ENCODE measurements around the gene ULK3. TPM values are rescaled to one million over a fixed set of nuclear protein-coding genes. Genes with fewer than 3 reads are reported as not detected.

The ULK3 gene
- total RNA-seq, 1 donor from 2014 or later: 37.3 TPM

DNA sequence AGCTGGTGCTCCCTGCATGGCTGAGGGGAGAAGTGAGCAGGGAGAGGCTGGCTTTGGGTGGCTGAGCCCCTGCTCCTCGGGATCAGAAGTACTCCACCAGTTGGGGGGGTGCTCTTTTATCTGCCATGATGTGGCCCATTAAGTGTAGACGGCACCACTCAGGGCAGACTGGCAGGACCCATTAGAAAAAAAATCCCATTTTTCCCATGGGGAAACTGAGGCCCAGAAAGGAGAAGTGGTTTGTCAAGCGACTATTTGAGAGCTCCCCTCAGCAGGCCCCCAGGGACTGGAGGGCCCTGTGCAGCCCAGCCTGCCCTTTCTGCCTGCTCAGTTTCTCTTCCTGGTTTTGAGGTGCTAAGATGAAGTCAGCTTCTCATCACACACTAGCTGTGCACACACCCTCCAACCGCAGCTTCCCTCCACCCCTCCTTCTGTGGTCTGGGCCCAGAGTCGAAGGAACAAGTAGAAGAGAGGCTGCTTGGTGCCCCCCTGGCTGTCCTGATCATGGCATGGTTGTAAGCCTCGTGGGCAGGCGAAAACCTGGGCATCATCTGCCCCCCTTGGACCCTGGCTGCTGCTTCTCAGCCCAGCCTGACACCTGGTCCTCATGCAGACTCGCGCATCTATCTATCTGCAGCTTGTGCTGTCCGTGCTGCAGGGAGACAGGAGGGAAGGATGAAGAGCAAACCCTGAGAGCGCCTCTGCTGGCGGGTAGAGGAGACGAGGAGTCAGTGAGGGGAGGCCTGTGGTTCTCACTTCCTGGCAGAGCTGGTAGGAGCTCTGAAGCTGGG lies 55.5 kb downstream of the ULK3 start:
- H3K36me3 Mint-ChIP-seq (ENCODE audit: insufficient read depth): no peaks in the 10 kb centered on the region
- TF ChIP-seq, protein P1, sequence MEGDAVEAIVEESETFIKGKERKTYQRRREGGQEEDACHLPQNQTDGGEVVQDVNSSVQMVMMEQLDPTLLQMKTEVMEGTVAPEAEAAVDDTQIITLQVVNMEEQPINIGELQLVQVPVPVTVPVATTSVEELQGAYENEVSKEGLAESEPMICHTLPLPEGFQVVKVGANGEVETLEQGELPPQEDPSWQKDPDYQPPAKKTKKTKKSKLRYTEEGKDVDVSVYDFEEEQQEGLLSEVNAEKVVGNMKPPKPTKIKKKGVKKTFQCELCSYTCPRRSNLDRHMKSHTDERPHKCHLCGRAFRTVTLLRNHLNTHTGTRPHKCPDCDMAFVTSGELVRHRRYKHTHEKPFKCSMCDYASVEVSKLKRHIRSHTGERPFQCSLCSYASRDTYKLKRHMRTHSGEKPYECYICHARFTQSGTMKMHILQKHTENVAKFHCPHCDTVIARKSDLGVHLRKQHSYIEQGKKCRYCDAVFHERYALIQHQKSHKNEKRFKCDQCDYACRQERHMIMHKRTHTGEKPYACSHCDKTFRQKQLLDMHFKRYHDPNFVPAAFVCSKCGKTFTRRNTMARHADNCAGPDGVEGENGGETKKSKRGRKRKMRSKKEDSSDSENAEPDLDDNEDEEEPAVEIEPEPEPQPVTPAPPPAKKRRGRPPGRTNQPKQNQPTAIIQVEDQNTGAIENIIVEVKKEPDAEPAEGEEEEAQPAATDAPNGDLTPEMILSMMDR (IDR thresholded peaks at IDR 0.05; ENCODE audit: unreplicated experiment): peak; percentile 51
- H3K4me3 Mint-ChIP-seq (ENCODE audit: low read depth): no peak overlapping the region
- no peaks in the 10 kb centered on the region for H3K27me3 Mint-ChIP-seq
- no peak overlapping the region for H3K27ac Mint-ChIP-seq
- H3K4me1 Mint-ChIP-seq (ENCODE audit: low read depth): peaks cover 26% of the 10 kb centered on the region
- DNase-seq (ENCODE audit: low spot score, unreplicated experiment): no peak
- H3K9me3 Mint-ChIP-seq (ENCODE audit: low read depth): no peaks in the 10 kb centered on the region

DNA sequence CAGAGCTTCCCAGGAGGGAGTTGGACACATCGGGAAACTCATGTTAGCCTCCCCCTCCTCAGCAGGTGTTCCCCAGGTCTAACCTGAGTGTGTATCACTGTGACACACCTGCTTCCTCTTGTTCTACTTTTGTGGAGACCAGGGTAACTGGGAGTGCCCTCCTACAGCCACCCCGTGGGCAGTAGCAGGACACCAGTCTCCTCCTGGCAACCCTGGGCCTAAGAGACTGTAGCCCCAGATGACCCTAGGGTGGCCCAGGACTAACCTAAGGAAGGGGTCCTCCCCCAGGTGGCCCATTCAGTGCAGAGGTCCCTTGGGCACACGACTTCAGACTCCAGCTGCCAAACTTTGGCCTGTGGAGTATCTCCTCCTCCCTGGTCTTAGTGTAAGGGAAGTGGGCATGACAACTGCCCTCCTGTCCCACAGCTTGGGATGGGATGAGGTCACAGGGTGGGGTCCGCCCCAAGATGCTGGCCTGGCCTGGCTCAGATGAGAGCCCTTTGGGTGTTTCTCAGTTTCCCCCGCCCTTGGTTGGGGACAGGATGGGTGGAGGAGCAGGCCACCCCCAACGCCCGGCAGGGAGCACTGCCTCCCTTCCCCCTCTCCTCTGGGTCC lies 56.3 kb downstream of the ULK3 start:
- peaks cover 26% of the 10 kb centered on the region for H3K4me1 Mint-ChIP-seq (ENCODE audit: low read depth)
- no peaks in the 10 kb centered on the region for H3K36me3 Mint-ChIP-seq (ENCODE audit: insufficient read depth)
- no peak for DNase-seq (ENCODE audit: low spot score, unreplicated experiment)
- TF ChIP-seq, protein P1 (IDR thresholded peaks at IDR 0.05; ENCODE audit: unreplicated experiment): no peak
- no peaks in the 10 kb centered on the region for H3K27me3 Mint-ChIP-seq
- H3K4me3 Mint-ChIP-seq (ENCODE audit: low read depth): no peak overlapping the region
- no peak overlapping the region for H3K27ac Mint-ChIP-seq
- H3K9me3 Mint-ChIP-seq (ENCODE audit: low read depth): no peaks in the 10 kb centered on the region

Small RNA genes within 50 kb of the gene (microRNA-seq; reads per million reads assigned to microRNA genes)
- gene MIR4513 (ENCODE audit: borderline number of aligned reads, unreplicated experiment) (not detected), gene MIR6882 (ENCODE audit: borderline number of aligned reads, unreplicated experiment) (not detected)

Other genes starting within 250 kb of the ULK3 start
- 74.5 and 76.0 TPM in 2 replicates for gene CLK3, start 227.3 kb downstream of the ULK3 start, total RNA-seq
- 61.6 and 62.6 TPM in 2 replicates for gene EDC3, start 147.1 kb downstream of the ULK3 start, total RNA-seq
- 1.5 and 2.8 TPM in 2 replicates for gene CYP1A1, start 117.6 kb downstream of the ULK3 start, total RNA-seq
- gene CYP1A2, start 94.3 kb downstream of the ULK3 start, total RNA-seq: not detected in 2 replicates
- gene CSK, start 61.1 kb downstream of the ULK3 start, total RNA-seq: 70.9 and 72.4 TPM in 2 replicates
- not detected in 2 replicates for gene LMAN1L, start 30.3 kb downstream of the ULK3 start, total RNA-seq
- not detected in 2 replicates for gene CPLX3, start 16.5 kb downstream of the ULK3 start, total RNA-seq
- gene SCAMP2, start 30.2 kb upstream of the ULK3 start, total RNA-seq: 60.0 and 63.0 TPM in 2 replicates
- gene MPI, start 46.9 kb upstream of the ULK3 start, total RNA-seq: 36.4 and 39.6 TPM in 2 replicates
- gene FAM219B, start 63.7 kb upstream of the ULK3 start, total RNA-seq: 118 and 122 TPM in 2 replicates
- gene COX5A, start 94.9 kb upstream of the ULK3 start, total RNA-seq: 189 and 191 TPM in 2 replicates
- 0.74 and 1.1 TPM in 2 replicates for gene RPP25, start 113.6 kb upstream of the ULK3 start, total RNA-seq
- gene SCAMP5, start 152.4 kb upstream of the ULK3 start, total RNA-seq: 55.9 and 58.0 TPM in 2 replicates
- gene PPCDC, start 180.4 kb upstream of the ULK3 start, total RNA-seq: 16.5 and 18.0 TPM in 2 replicates